ENCODE data around the gene ZNF423.

The ZNF423 gene

GRCh38 chr16:49849037-49849753 is 6.7 kb downstream of the ZNF423 start:
- DNase-seq (ENCODE audit: low read depth in 2 of 2) = no peak

GRCh38 chr16:49848530-49848929 is 7.4 kb downstream of the ZNF423 start:
- no peak for DNase-seq (ENCODE audit: low read depth in 2 of 2)

GRCh38 chr16:49846800-49847199 is 9.1 kb downstream of the ZNF423 start:
- DNase-seq (ENCODE audit: low read depth in 2 of 2) = no peak

GRCh38 chr16:49844359-49844758 is 11.6 kb downstream of the ZNF423 start:
- no peak for DNase-seq (ENCODE audit: low read depth in 2 of 2)

GRCh38 chr16:49843758-49844157 is 12.2 kb downstream of the ZNF423 start:
- no peak for DNase-seq (ENCODE audit: low read depth in 2 of 2)

GRCh38 chr16:49842972-49843371 is 12.9 kb downstream of the ZNF423 start:
- DNase-seq (ENCODE audit: low read depth in 2 of 2) = no peak

GRCh38 chr16:49839017-49839825 is 16.7 kb downstream of the ZNF423 start:
- DNase-seq (ENCODE audit: low read depth in 2 of 2) = no peak

GRCh38 chr16:49838441-49839016 is 17.4 kb downstream of the ZNF423 start:
- DNase-seq (ENCODE audit: low read depth in 2 of 2) = no peak

- no peak for DNase-seq (ENCODE audit: low read depth in 2 of 2)
Measured at GRCh38 chr16:49837688-49838410, 18.1 kb downstream of the ZNF423 start.

- DNase-seq (ENCODE audit: low read depth in 2 of 2) = no peak
Measured at GRCh38 chr16:49836668-49837067, 19.2 kb downstream of the ZNF423 start.

GRCh38 chr16:49836218-49836617 is 19.7 kb downstream of the ZNF423 start:
- DNase-seq (ENCODE audit: low read depth in 2 of 2) = no peak

GRCh38 chr16:49835161-49835777 is 20.6 kb downstream of the ZNF423 start:
- DNase-seq (ENCODE audit: low read depth in 2 of 2) = no peak

GRCh38 chr16:49834531-49835151 is 21.3 kb downstream of the ZNF423 start:
- peak in 1 of 2 experiments; percentile 24 for DNase-seq (ENCODE audit: low read depth in 2 of 2)

GRCh38 chr16:49833796-49834530 is 21.9 kb downstream of the ZNF423 start:
- DNase-seq (ENCODE audit: low read depth in 2 of 2) = no peak

- DNase-seq (ENCODE audit: low read depth in 2 of 2) = no peak
Measured at GRCh38 chr16:49833085-49833484, 22.8 kb downstream of the ZNF423 start.

GRCh38 chr16:49832177-49832576 is 23.7 kb downstream of the ZNF423 start:
- no peak for DNase-seq (ENCODE audit: low read depth in 2 of 2)

GRCh38 chr16:49830873-49831272 is 25.0 kb downstream of the ZNF423 start:
- no peak for DNase-seq (ENCODE audit: low read depth in 2 of 2)

- no peak for DNase-seq (ENCODE audit: low read depth in 2 of 2)
Measured at GRCh38 chr16:49828533-49829267, 27.2 kb downstream of the ZNF423 start.

- DNase-seq (ENCODE audit: low read depth in 2 of 2) = no peak
Measured at GRCh38 chr16:49827805-49828438, 28.0 kb downstream of the ZNF423 start.
